Caco-2 (cell line): ENCODE data around the gene WDR54. TPM values are rescaled to one million over a fixed set of nuclear protein-coding genes. Genes with fewer than 3 reads are reported as not detected.

Experiments used
- BruUV-seq: library from RNA; stranded (reverse); fragments of 400-500 nt; replicated peaks from 2 replicates; lab custom pipeline; 2021; lab: Mats Ljungman, UMichigan
- CTCF ChIA-PET: fragments of 300-600 bp; sonication (Branson Sonifier 250); formaldehyde crosslinking; loops from one replicate; lab custom pipeline; 2022; ENCODE audit warnings: antibody characterized with exemption; lab: Charles Lee
- POLR2A ChIA-PET: fragments of 300-600 bp; sonication (Branson Sonifier 250); formaldehyde crosslinking; loops from one replicate; lab custom pipeline; 2022; ENCODE audit warnings: antibody characterized with exemption; lab: Charles Lee
- DNase-seq, 2 experiments: peaks; one replicate each; pipeline versions ENCODE4 v3.0.0 to v3.0.0-alpha.2; 2020 to 2022
- H3K27me3 ChIP-seq: replicated peaks from 2 replicates; pipeline ENCODE4 v1.6.0; 2011; ENCODE audit warnings: low read length; ENCODE audit not compliant: control insufficient read depth, insufficient read depth
- H3K36me3 ChIP-seq: 2 replicates; pipeline ENCODE4 v1.5.1; 2011; ENCODE audit warnings: low read length; ENCODE audit not compliant: control insufficient read depth, insufficient read depth
- H3K4me1 ChIP-seq: fragments of 250-450 bp; sonication (Bioruptor Pico); 2 replicates; pipeline ENCODE4 v1.5.1; 2020; ENCODE audit warnings: mild to moderate bottlenecking
- H3K4me3 ChIP-seq: 2 replicates; pipeline ENCODE4 v1.5.1; 2011; ENCODE audit warnings: low read depth, mild to moderate bottlenecking, control low read depth, low read length
- H3K9me3 ChIP-seq: fragments of 250-450 bp; sonication (Bioruptor Pico); 2 replicates; pipeline ENCODE4 v1.5.1; 2020; ENCODE audit warnings: mild to moderate bottlenecking, moderate library complexity
- H3K27ac Mint-ChIP-seq: one replicate; pipeline ENCODE4 v1.8.0; 2022; ENCODE audit warnings: mixed read lengths; ENCODE audit not compliant: unreplicated experiment
- H3K27me3 Mint-ChIP-seq: one replicate; pipeline ENCODE4 v1.8.0; 2022; ENCODE audit warnings: mixed read lengths; ENCODE audit not compliant: insufficient read depth, unreplicated experiment
- H3K36me3 Mint-ChIP-seq: one replicate; pipeline ENCODE4 v1.8.0; 2022; ENCODE audit warnings: mild to moderate bottlenecking, mixed read lengths; ENCODE audit not compliant: insufficient read depth, unreplicated experiment
- H3K4me1 Mint-ChIP-seq: one replicate; pipeline ENCODE4 v1.8.0; 2022; ENCODE audit warnings: low read depth, mixed read lengths; ENCODE audit not compliant: unreplicated experiment
- H3K4me3 Mint-ChIP-seq: one replicate; pipeline ENCODE4 v1.8.0; 2022; ENCODE audit warnings: mild to moderate bottlenecking, moderate library complexity, mixed read lengths; ENCODE audit not compliant: unreplicated experiment
- H3K9me3 Mint-ChIP-seq: one replicate; pipeline ENCODE4 v1.8.0; 2022; ENCODE audit warnings: mixed read lengths; ENCODE audit not compliant: unreplicated experiment
- CTCF ChIP-seq, 2 experiments: fragments of 200-600 bp in 1 of 2; IDR thresholded peaks; 1 replicate in 1 of 2; 2 replicates in 1 of 2; pipeline versions ENCODE4 v1.5.1 to v1.8.0; 2011 to 2022; ENCODE audit warnings: antibody characterized with exemption in 1 of 2, control low read depth in 1 of 2, inconsistent platforms in 1 of 2, low read depth in 1 of 2, low read length in 1 of 2, mild to moderate bottlenecking in 1 of 2, moderate library complexity in 1 of 2; ENCODE audit not compliant: insufficient read depth in 1 of 2, severe bottlenecking in 1 of 2, unreplicated experiment in 1 of 2
- intact Hi-C: fragments of 100-400 bp; cut with micrococcal nuclease; formaldehyde crosslinking; loops from one replicate; pipeline ENCODE4 v1.10.0; 2022; ENCODE audit not compliant: unreplicated experiment
- total RNA-seq: library from RNA; stranded (reverse); gene quantifications from 2 replicates; pipeline ENCODE4 v1.2.3, GENCODE V29; 2022

The WDR54 gene
- total RNA-seq, 1 experiment from 2014 or later, result 9.9 TPM

- intact Hi-C loops, result no loop called here
- H3K36me3 ChIP-seq, result no peaks in the 10 kb centered on the region
- no peak overlapping the region for H3K4me3 Mint-ChIP-seq
- no peaks in the 10 kb centered on the region for H3K27me3 ChIP-seq
- BruUV-seq, result no TSS peak
- H3K27me3 Mint-ChIP-seq, result no peaks in the 10 kb centered on the region
- DNase-seq, result no peak
- H3K9me3 Mint-ChIP-seq, result no peaks in the 10 kb centered on the region
- POLR2A ChIA-PET, result no interaction called here
- H3K4me3 ChIP-seq, result no peak overlapping the region
- peaks cover 61% of the 10 kb centered on the region for H3K36me3 Mint-ChIP-seq
- H3K4me1 Mint-ChIP-seq, result peaks cover 8% of the 10 kb centered on the region
- H3K27ac Mint-ChIP-seq, result no peak overlapping the region
- no peaks in the 10 kb centered on the region for H3K9me3 ChIP-seq
- peaks cover 4% of the 10 kb centered on the region; the same call in 1 of the 2 replicates for H3K4me1 ChIP-seq
- TF ChIP-seq CTCF (IDR thresholded peaks at IDR 0.05; ENCODE audit: insufficient read depth in 1 of 2, low read depth in 1 of 2, low read length in 1 of 2, severe bottlenecking in 1 of 2, unreplicated experiment in 1 of 2), result peak; percentile 14 to 37
- CTCF ChIA-PET, result no interaction called here
Observed at GRCh38 chr2:74474899-74475298, 53.4 kb downstream of the WDR54 start.

Other genes with a start within 250 kb of the WDR54 start
- 113 and 125 TPM in 2 replicates for gene MOB1A, start 242.9 kb upstream of the WDR54 start, total RNA-seq
- gene MTHFD2, start 223.1 kb upstream of the WDR54 start, total RNA-seq, result 416 and 470 TPM in 2 replicates
- gene SLC4A5, start 78.3 kb upstream of the WDR54 start, total RNA-seq, result 1.9 and 2.2 TPM in 2 replicates
- 132 and 139 TPM in 2 replicates for gene DCTN1, start 41.4 kb upstream of the WDR54 start, total RNA-seq
- gene C2orf81, start 111 bp upstream of the WDR54 start, total RNA-seq, result 0.84 and 1.7 TPM in 2 replicates
- gene RTKN, start 20.2 kb downstream of the WDR54 start, total RNA-seq, result 123 and 139 TPM in 2 replicates
- gene INO80B, start 33.4 kb downstream of the WDR54 start, total RNA-seq, result 25.2 and 29.1 TPM in 2 replicates
- gene WBP1, start 36.7 kb downstream of the WDR54 start, total RNA-seq, result 53.4 and 54.8 TPM in 2 replicates
- 70.5 and 71.1 TPM in 2 replicates for gene MOGS, start 43.7 kb downstream of the WDR54 start, total RNA-seq
- gene MRPL53, start 51.0 kb downstream of the WDR54 start, total RNA-seq, result 88.4 and 102 TPM in 2 replicates
- 39.0 and 47.1 TPM in 2 replicates for gene CCDC142, start 61.3 kb downstream of the WDR54 start, total RNA-seq
- 31.3 and 32.4 TPM in 2 replicates for gene TTC31, start 61.4 kb downstream of the WDR54 start, total RNA-seq
- 11.1 and 11.4 TPM in 2 replicates for gene LBX2, start 77.9 kb downstream of the WDR54 start, total RNA-seq
- gene PCGF1, start 86.0 kb downstream of the WDR54 start, total RNA-seq, result 27.0 and 29.7 TPM in 2 replicates
- 0.68 and 0.72 TPM in 2 replicates for gene TLX2, start 92.7 kb downstream of the WDR54 start, total RNA-seq
- gene DQX1, start 104.5 kb downstream of the WDR54 start, total RNA-seq, result 0.50 and 1.4 TPM in 2 replicates
- 154 and 156 TPM in 2 replicates for gene AUP1, start 108.0 kb downstream of the WDR54 start, total RNA-seq
- 27.0 and 27.3 TPM in 2 replicates for gene HTRA2, start 108.2 kb downstream of the WDR54 start, total RNA-seq
- gene LOXL3, start 132.2 kb downstream of the WDR54 start, total RNA-seq, result 13.8 and 15.9 TPM in 2 replicates
- 5.1 and 5.5 TPM in 2 replicates for gene DOK1, start 133.0 kb downstream of the WDR54 start, total RNA-seq
- not detected in 2 replicates for gene M1AP, start 226.6 kb downstream of the WDR54 start, total RNA-seq
- gene SEMA4F, start 232.5 kb downstream of the WDR54 start, total RNA-seq, result 6.2 and 7.6 TPM in 2 replicates